Measurements from ENCODE around the gene SDCCAG8.

The SDCCAG8 gene

GRCh38 chr1:243543501-243543900, 287.7 kb downstream of the SDCCAG8 start:
- in situ Hi-C loops (cut with MboI; ENCODE audit: low sequenced_read_pairs, unreplicated experiment): no loop called here

GRCh38 chr1:243546457-243546856, 290.6 kb downstream of the SDCCAG8 start:
- no peak for DNase-seq (ENCODE audit: low spot score)
- in situ Hi-C loops (cut with MboI; ENCODE audit: low sequenced_read_pairs, unreplicated experiment): no loop called here
- no peak for TF ChIP-seq CTCF (IDR thresholded peaks at IDR 0.05; ENCODE audit: borderline replicate concordance, control extremely low read depth, extremely low read depth, insufficient read depth, missing control alignments)

More at GRCh38 chr1:243543501-243543900, 287.7 kb downstream of the SDCCAG8 start:
- DNase-seq (ENCODE audit: low spot score): no peak
- no peak for TF ChIP-seq CTCF (IDR thresholded peaks at IDR 0.05; ENCODE audit: borderline replicate concordance, control extremely low read depth, extremely low read depth, insufficient read depth, missing control alignments)

- no peak for TF ChIP-seq CTCF (IDR thresholded peaks at IDR 0.05; ENCODE audit: borderline replicate concordance, control extremely low read depth, extremely low read depth, insufficient read depth, missing control alignments)
- in situ Hi-C loops (cut with MboI; ENCODE audit: low sequenced_read_pairs, unreplicated experiment): no loop called here
- no peak for DNase-seq (ENCODE audit: low spot score)
Observed at GRCh38 chr1:243547891-243548290, 292.1 kb downstream of the SDCCAG8 start.

GRCh38 chr1:243548516-243548915, 292.7 kb downstream of the SDCCAG8 start:
- in situ Hi-C loops (cut with MboI; ENCODE audit: low sequenced_read_pairs, unreplicated experiment): no loop called here

GRCh38 chr1:243549108-243549507, 293.3 kb downstream of the SDCCAG8 start:
- TF ChIP-seq CTCF (IDR thresholded peaks at IDR 0.05; ENCODE audit: borderline replicate concordance, control extremely low read depth, extremely low read depth, insufficient read depth, missing control alignments): no peak
- DNase-seq (ENCODE audit: low spot score): no peak
- in situ Hi-C loops (cut with MboI; ENCODE audit: low sequenced_read_pairs, unreplicated experiment): no loop called here

More at GRCh38 chr1:243548516-243548915, 292.7 kb downstream of the SDCCAG8 start:
- no peak for TF ChIP-seq CTCF (IDR thresholded peaks at IDR 0.05; ENCODE audit: borderline replicate concordance, control extremely low read depth, extremely low read depth, insufficient read depth, missing control alignments)
- DNase-seq (ENCODE audit: low spot score): no peak

All from GM13976 (cell line).